Activated T-cell treated with anti-CD3 and anti-CD28 coated beads, Interleukin-2, amount 50 U/mL, for 1 hour (primary cell): ENCODE results near the gene ADAMTS8.
"Not testable (repeated sequence)": the region's sequence is repeated elsewhere in the genome, so short reads cannot be mapped to it uniquely, and the experiment has no call there.

Experiments
- DNase-seq: peaks from one replicate; pipeline ENCODE4 v3.0.0-alpha.2; 2020

Gene ADAMTS8

GRCh38 chr11:130459521-130459920, 31.1 kb upstream of the ADAMTS8 start:
- DNase-seq = no peak

DNA sequence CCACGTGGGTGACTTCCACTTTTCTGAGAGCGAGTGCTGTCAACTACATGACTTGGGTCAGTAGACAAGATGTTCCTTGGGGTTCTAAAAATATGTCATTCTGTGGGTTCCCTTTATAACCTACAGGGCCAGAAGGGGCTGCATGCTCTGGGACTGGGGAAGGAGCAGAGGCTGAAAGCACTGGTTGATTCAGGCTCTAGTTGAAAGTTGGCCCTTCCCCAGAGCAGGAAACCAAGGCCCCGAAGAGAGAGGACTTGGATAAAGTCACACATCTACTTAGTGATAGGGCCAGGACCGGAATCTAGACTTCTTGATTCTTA, 30.0 kb upstream of the ADAMTS8 start:
- DNase-seq = no peak

GRCh38 chr11:130457623-130458409, 29.4 kb upstream of the ADAMTS8 start:
- no peak for DNase-seq

DNA sequence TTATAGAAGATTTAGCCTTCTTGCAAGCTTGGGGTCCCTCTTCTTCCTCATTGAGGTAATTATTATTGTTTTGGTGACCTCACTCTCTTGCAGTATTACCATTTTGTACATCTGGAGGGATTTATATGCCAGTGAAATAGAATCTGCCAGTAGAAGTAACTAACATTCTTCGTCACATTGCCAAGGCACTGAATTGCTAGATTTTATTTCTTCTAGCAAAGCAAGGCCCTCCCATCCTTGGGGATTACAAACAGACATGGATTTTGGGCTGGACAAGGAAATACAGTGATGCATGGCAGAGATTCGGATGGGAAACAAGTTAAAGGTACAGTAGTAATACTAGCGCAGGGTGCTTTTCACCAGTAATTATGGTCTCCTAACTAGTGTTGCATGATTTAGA, 27.9 kb upstream of the ADAMTS8 start:
- no peak for DNase-seq

- DNase-seq = no peak
Observed at GRCh38 chr11:130455483-130456127, 27.2 kb upstream of the ADAMTS8 start.

- no peak for DNase-seq
Observed at GRCh38 chr11:130454491-130455252, 26.3 kb upstream of the ADAMTS8 start.

DNA sequence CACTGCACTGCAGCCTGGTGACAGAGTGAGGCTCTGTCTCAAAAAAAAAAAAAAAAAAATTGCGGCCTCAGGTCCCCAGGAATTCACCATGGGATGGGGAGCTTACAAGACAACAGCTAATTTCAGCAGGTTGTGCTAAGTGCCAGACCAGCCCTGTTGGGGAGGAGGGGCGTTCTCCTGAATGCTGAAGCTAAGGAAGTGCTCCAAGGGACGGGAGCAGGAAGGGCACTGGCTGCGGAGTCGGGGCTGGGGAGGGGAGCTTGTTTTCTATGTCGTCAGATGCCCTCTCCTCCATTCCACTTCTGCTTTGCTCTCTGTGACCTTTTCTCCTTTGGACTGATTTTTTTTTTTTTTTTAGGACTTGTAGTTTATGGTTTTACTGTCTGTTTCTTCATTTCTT, 24.5 kb upstream of the ADAMTS8 start:
- DNase-seq = no peak

DNA sequence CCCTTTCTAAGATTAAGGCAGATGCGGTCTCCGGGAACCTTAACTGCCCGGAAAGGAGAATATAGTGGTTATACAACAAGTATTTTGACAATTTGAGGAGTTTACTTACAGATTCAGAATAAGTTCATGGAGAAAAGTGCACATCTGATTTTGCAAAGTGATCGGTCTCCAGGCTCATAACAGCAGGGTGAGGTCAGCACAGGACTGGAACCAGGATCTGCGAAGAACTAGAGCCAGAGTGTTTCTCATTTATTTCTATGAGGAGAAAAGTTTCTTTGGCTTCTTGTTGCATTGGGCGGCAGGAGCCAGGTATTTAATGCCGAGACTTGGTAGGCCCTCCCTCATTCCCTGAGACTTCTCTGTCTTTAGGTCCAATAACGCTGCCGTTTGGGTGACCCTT, 23.8 kb upstream of the ADAMTS8 start:
- DNase-seq = no peak

GRCh38 chr11:130451231-130452019, 23.0 kb upstream of the ADAMTS8 start:
- DNase-seq = no peak

DNA sequence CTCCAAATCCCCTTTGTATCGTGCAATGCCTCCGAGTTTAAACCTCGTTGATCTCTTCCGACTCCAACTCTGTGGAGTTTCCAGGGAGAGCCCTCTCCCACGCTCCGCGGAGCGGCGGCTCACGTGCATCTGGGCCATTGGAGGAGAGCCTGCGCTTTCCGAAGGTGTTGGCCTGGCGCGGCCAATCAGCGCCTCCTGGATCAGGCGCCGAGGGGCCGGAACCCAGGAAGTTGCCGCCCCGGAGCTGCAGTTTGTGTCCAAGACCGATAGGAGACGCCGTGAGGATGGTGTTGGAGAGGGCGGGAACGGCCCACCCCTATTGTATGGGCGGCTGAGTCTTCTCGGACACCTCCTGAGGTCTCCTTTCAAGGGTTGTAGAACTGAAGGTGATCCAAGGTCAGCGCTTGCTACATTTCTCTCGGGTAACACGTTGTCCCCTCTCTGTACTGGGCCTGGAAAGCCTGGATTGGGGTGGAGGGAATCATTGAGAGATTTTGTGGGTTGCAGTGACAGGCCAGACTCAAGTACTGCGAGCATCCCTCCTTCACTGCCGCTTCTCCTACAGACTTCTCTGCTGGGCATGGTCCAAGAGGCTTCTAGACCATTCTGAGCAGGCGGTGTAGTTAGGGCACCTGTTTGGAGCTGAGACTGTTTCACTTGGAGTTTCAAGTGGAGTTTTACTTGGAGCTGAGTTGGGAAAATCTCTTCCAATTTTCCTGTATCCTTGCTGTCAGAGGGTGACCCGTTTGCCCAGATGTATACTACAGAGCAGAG, 21.8 kb upstream of the ADAMTS8 start:
- DNase-seq = no peak

GRCh38 chr11:130449310-130449990, 21.0 kb upstream of the ADAMTS8 start:
- DNase-seq = no peak

- no peak for DNase-seq
Observed at GRCh38 chr11:130448416-130449309, 20.3 kb upstream of the ADAMTS8 start, which contains the start of gene ADAMTS15. ADAMTS15 (plus strand) TSS chr11:130448645; CDS start chr11:130448974, 329 bp downstream.

- no peak for DNase-seq
Observed at GRCh38 chr11:130448039-130448415, 19.6 kb upstream of the ADAMTS8 start.

DNA sequence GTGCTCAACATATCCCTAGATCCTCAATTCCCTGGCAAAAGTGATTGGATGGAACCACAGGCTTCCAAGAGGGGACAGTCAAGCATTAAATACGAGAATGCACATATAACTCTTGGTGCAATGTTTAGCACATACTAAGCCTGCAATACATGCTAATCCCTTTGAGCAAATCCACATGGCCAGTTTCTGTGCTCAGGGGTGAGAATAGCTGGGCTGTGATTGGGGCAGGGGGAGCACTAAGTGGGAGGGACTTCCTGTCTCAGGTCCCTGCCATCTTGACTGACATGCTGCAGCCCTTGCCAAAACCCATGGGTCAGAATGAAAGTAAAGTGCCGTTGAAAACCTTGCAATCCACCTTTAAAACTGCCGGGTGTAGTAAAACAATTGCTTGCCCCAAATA, 17.4 kb upstream of the ADAMTS8 start:
- DNase-seq = no peak

DNA sequence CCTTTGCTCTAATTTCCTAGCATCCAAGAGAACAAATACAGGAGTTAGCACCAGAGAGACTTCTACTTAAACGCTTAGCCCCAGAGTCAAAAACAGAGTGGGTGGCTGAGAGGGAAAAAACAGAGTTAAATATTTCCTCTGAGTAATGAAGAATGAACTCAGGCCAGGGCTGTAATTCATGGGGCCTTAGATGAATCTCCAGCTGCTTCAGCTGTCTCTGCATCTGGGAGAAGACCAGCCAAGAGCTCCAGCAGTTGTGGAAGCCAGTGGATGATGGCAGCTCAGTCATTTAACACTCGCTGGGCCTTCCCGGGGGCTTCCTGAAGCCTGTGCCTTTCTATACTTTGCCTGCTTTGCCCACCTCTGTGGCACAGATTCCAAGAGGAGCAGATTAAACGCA, 14.3 kb upstream of the ADAMTS8 start:
- no peak for DNase-seq

DNA sequence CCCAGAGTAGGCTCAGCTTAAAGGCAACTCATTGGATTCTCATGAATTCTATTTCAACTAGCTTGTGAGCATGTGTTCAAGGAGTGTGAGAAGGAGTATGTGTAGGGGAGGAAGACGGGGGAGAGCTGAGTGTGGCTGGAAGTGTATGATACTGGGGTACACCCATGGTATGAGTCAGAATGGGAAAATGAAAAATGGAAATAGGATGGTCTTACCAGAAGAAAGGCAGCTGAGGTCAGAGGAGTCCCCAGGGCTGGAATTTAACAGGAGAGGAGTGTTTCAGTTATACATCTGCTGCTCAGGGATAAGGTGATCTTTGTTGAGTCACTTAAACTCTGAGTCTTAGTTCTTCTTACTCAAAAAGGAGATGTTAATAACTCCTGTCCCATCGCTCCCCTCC, 13.3 kb upstream of the ADAMTS8 start:
- DNase-seq = no peak

DNA sequence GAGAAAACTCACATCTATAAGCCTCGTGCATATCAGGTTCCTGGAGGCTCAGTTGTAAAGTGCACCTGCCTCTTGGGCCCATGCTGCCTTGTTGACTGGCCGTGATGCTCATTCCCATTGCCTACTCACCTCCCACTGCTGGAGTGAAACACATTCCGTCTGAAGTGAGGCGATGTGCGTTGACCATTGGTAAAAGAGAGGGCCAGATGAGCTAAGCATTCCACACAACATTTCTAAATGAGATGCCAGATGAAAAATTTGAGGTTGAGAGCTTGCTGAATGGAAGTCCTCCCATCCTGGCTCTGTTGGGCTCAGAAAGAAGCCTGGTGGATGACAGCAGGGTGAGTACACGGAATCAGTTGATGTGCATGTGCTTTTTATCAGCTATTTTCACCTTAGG, 11.5 kb upstream of the ADAMTS8 start:
- DNase-seq = no peak

- no peak for DNase-seq
Observed at GRCh38 chr11:130439160-130439519, 10.7 kb upstream of the ADAMTS8 start.

- not testable (repeated sequence) for DNase-seq
Observed at GRCh38 chr11:130438401-130439159, 10.2 kb upstream of the ADAMTS8 start.

DNA sequence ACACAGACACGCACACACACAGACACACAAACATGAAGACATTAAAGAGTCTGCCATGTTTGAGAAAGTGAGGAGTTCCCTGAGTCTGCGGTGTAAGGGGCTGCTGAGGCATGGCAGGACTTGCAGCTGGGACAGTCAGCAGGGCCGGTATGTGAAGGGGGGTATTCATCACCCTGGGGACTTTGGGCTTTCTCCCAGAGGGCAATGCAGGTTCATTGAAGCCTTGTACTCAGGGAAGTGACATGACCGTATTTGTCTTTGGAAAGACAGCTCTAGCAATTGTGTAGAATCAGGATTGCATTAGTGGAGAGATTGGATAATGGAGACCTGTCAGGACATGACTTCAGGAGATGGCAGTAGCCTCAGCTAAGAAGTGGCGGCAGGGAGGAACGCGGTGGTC, 9.4 kb upstream of the ADAMTS8 start:
- no peak for DNase-seq
